Esophagus muscularis mucosa (tissue), 4 donors: Measurements from ENCODE around the gene BAIAP2. TPM values are rescaled to one million over a fixed set of nuclear protein-coding genes. Genes with fewer than 3 reads are reported as not detected.

Experiments used
- DNase-seq: peaks from one replicate; pipeline ENCODE4 v3.0.0-alpha.2; 2017; ENCODE audit errors: extremely low spot score
- H3K27ac ChIP-seq, 4 donors: fragments of 200-600 bp; sonication (generic); replicated peaks in 1 of 4; 1 replicate in 3 of 4; 2 replicates in 1 of 4; pipeline ENCODE4 v1.5.1; 2016 to 2019; ENCODE audit warnings: mild to moderate bottlenecking in 1 of 4
- H3K27me3 ChIP-seq, 4 donors: fragments of 200-600 bp; sonication (generic); one replicate each; pipeline versions ENCODE4 v1.5.1 to v1.6.0; 2016 to 2019
- H3K36me3 ChIP-seq, 4 donors: fragments of 200-600 bp; sonication (generic); one replicate each; pipeline ENCODE4 v1.5.1; 2016 to 2019
- H3K4me1 ChIP-seq, 4 donors: fragments of 200-600 bp; sonication (generic); one replicate each; pipeline ENCODE4 v1.5.1; 2016 to 2019
- H3K4me3 ChIP-seq, 4 donors: fragments of 200-600 bp; sonication (generic); 1 replicate in 2 of 4; 2 replicates in 2 of 4; pipeline ENCODE4 v1.5.1; 2016 to 2019; ENCODE audit warnings: mild to moderate bottlenecking in 4 of 4, moderate library complexity in 1 of 4
- H3K9me3 ChIP-seq, 4 donors: fragments of 200-600 bp; sonication (generic); 1 replicate in 3 of 4; 2 replicates in 1 of 4; pipeline ENCODE4 v1.5.1; 2016 to 2019
- CTCF ChIP-seq, 3 experiments: fragments of 200-600 bp in 2 of 3; fragments of 450-650 bp in 1 of 3; sonication (generic) in 2 of 3; IDR thresholded peaks; one replicate each; pipeline ENCODE4 v1.5.1; 2017 to 2019; ENCODE audit warnings: antibody characterized with exemption in 3 of 3, mild to moderate bottlenecking in 2 of 3, moderate library complexity in 1 of 3
- EP300 ChIP-seq: sonication (generic); formaldehyde crosslinking; IDR thresholded peaks from one replicate; pipeline ENCODE4 v1.6.1; 2017; ENCODE audit warnings: antibody characterized with exemption
- POLR2A ChIP-seq: fragments of 450-650 bp; IDR thresholded peaks from one replicate; pipeline ENCODE4 v1.6.1; 2017; ENCODE audit warnings: antibody characterized with exemption, moderate library complexity, mild to moderate bottlenecking, low read depth
- POLR2AphosphoS5 ChIP-seq, 2 donors: sonication (generic); formaldehyde crosslinking; IDR thresholded peaks; one replicate each; pipeline ENCODE4 v1.6.1; 2017; ENCODE audit warnings: antibody characterized with exemption in 2 of 2
- WGBS: methylation state at CpG from one replicate; pipeline ENCODE4 v1.1.5; 2018; 5-methylcytosine and 5-hydroxymethylcytosine counted together
- intact Hi-C: fragments of 100-400 bp; cut with DNase I; formaldehyde crosslinking; loops from one replicate; pipeline ENCODE4 v1.15.1; 2023
- total RNA-seq, 4 donors: library from RNA; depleted of rRNA; stranded (reverse); fragments of >200 nt; gene quantifications; one replicate each; pipeline versions ENCODE4 v1.1.0 to v1.2.1, GENCODE V29; 2016

Gene BAIAP2
- total RNA-seq, 4 donors from 2014 or later = 31.1 to 54.5 (median 36.7) TPM

- DNase-seq = peak; percentile 97
- H3K36me3 ChIP-seq = peaks cover 0 to 20% (median 8%) of the 10 kb centered on the region in 4 donors
- peak overlapping the region; percentile 77 to 83 (median 80) for H3K27ac ChIP-seq
- H3K4me3 ChIP-seq = peak overlapping the region; percentile 11 to 30 (median 16)
- peaks cover 40 to 87% (median 69%) of the 10 kb centered on the region in 4 donors for H3K4me1 ChIP-seq
- no peaks in the 10 kb centered on the region for H3K9me3 ChIP-seq
- H3K27me3 ChIP-seq = no peaks in the 10 kb centered on the region
- TF ChIP-seq POLR2AphosphoS5 (IDR thresholded peaks at IDR 0.05) (peak; percentile 75 to 91), CTCF (IDR thresholded peaks at IDR 0.05) (peak in 1 of 3 experiments; percentile 15), POLR2A (no peak)
- WGBS = 17% methylated on average over 14 of the region's 33 CpGs
- intact Hi-C loops = no loop called here
Measured at GRCh38 chr17:81094509-81095382, 59.8 kb downstream of the BAIAP2 start.

GRCh38 chr17:81095383-81095762 is 60.4 kb downstream of the BAIAP2 start:
- intact Hi-C loops = no loop called here
- WGBS = 47% methylated on average over 10 of the region's 13 CpGs
- peak overlapping the region; percentile 11 to 30 (median 16) for H3K4me3 ChIP-seq

GRCh38 chr17:81096741-81097133 is 61.8 kb downstream of the BAIAP2 start:
- Histone ChIP-seq H3K27me3 (no peaks in the 10 kb centered on the region), H3K4me1 (peaks cover 35 to 75% (median 56%) of the 10 kb centered on the region in 4 donors), H3K9me3 (no peaks in the 10 kb centered on the region), H3K4me3 (peak overlapping the region; percentile 6 to 47 (median 28)), H3K27ac (peak overlapping the region; percentile 65 to 83 (median 78)), H3K36me3 (peaks cover 0 to 27% (median 23%) of the 10 kb centered on the region in 4 donors)
- 79% methylated on average over 7 of the region's 7 CpGs for WGBS
- no peak for TF ChIP-seq POLR2A
- no peak for TF ChIP-seq CTCF (IDR thresholded peaks at IDR 0.05)
- TF ChIP-seq POLR2AphosphoS5 (IDR thresholded peaks at IDR 0.05) = no peak
- no peak for TF ChIP-seq EP300
- DNase-seq = no peak
- intact Hi-C loops = loop anchor here (1.0 kb wide), 1 partner anchor 73 kb away; no protein-coding TSS in a partner anchor

More at GRCh38 chr17:81095383-81095762, 60.4 kb downstream of the BAIAP2 start:
- Histone ChIP-seq H3K4me1 (peaks cover 35 to 81% (median 63%) of the 10 kb centered on the region in 4 donors), H3K9me3 (no peaks in the 10 kb centered on the region), H3K27me3 (no peaks in the 10 kb centered on the region), H3K27ac (peak overlapping the region; percentile 77 to 83 (median 80)), H3K36me3 (peaks cover 0 to 20% (median 11%) of the 10 kb centered on the region in 4 donors)
- DNase-seq = no peak
- TF ChIP-seq POLR2A (no peak), EP300 (no peak), CTCF (IDR thresholded peaks at IDR 0.05) (no peak), POLR2AphosphoS5 (IDR thresholded peaks at IDR 0.05) (no peak)

- Histone ChIP-seq H3K4me1 (peaks cover 35 to 74% (median 57%) of the 10 kb centered on the region in 4 donors), H3K4me3 (peak overlapping the region; percentile 6 to 47 (median 28)), H3K36me3 (peaks cover 0 to 32% (median 22%) of the 10 kb centered on the region in 4 donors), H3K9me3 (no peaks in the 10 kb centered on the region), H3K27me3 (no peaks in the 10 kb centered on the region), H3K27ac (peak overlapping the region; percentile 65 to 83 (median 78))
- WGBS = 23% methylated on average over 12 of the region's 31 CpGs
- intact Hi-C loops = loop anchor here (1.0 kb wide), 1 partner anchor 74 kb away; no protein-coding TSS in a partner anchor
- peak; percentile 95 for DNase-seq
- peak; percentile 35 to 62 for TF ChIP-seq POLR2AphosphoS5 (IDR thresholded peaks at IDR 0.05)
- no peak for TF ChIP-seq POLR2A
- no peak for TF ChIP-seq EP300
- peak; percentile 80 to 84 (median 84) for TF ChIP-seq CTCF (IDR thresholded peaks at IDR 0.05)
Measured at GRCh38 chr17:81097134-81097942, 62.4 kb downstream of the BAIAP2 start.
